H9 (cell line): Measurements from ENCODE around the gene HOXD8. TPM values are rescaled to one million over a fixed set of nuclear protein-coding genes. Genes with fewer than 3 reads are reported as not detected.

Experiments
- DNase-seq: peaks from one replicate; pipeline ENCODE4 v3.0.0-alpha.2; 2017
- H2AFZ ChIP-seq: one replicate; pipeline ENCODE4 v1.6.1; 2013; ENCODE audit warnings: mild to moderate bottlenecking, low read length, control low read depth, moderate library complexity
- H2AK5ac ChIP-seq: 2 replicates; pipeline ENCODE4 v1.6.1; 2013; ENCODE audit warnings: low read length, control low read depth, mixed read lengths; ENCODE audit not compliant: insufficient read length
- H2BK120ac ChIP-seq: one replicate; pipeline ENCODE4 v1.6.1; 2013; ENCODE audit warnings: low read depth, mild to moderate bottlenecking, low read length, control low read depth, inconsistent platforms; ENCODE audit not compliant: poor library complexity, severe bottlenecking
- H2BK12ac ChIP-seq: 2 replicates; pipeline ENCODE4 v1.6.1; 2013; ENCODE audit warnings: low read length, control low read depth, mixed read lengths, low read depth; ENCODE audit not compliant: insufficient read length
- H2BK15ac ChIP-seq: 2 replicates; pipeline ENCODE4 v1.6.1; 2013; ENCODE audit warnings: low read depth, low read length, control low read depth
- H2BK20ac ChIP-seq: one replicate; pipeline ENCODE4 v1.6.1; 2013; ENCODE audit warnings: low read depth, mild to moderate bottlenecking, low read length, control low read depth, inconsistent platforms; ENCODE audit not compliant: poor library complexity, severe bottlenecking
- H2BK5ac ChIP-seq: 2 replicates; pipeline ENCODE4 v1.6.1; 2013; ENCODE audit warnings: low read length, control low read depth, mixed read lengths; ENCODE audit not compliant: insufficient read length
- H3K14ac ChIP-seq: 2 replicates; pipeline ENCODE4 v1.6.1; 2013; ENCODE audit warnings: low read length, control low read depth; ENCODE audit not compliant: insufficient read depth
- H3K18ac ChIP-seq: 2 replicates; pipeline ENCODE4 v1.6.1; 2013; ENCODE audit warnings: low read depth, mild to moderate bottlenecking, mixed read lengths, low read length, control low read depth; ENCODE audit not compliant: insufficient read length
- H3K23ac ChIP-seq: 2 replicates; pipeline ENCODE4 v1.6.1; 2013; ENCODE audit warnings: low read length, control low read depth, mixed read lengths, low read depth; ENCODE audit not compliant: insufficient read length
- H3K23me2 ChIP-seq: 2 replicates; pipeline ENCODE4 v1.6.1; 2013; ENCODE audit warnings: low read depth, mild to moderate bottlenecking, mixed read lengths, low read length, control low read depth; ENCODE audit not compliant: insufficient read length, poor library complexity, severe bottlenecking
- H3K27ac ChIP-seq: 2 replicates; pipeline ENCODE4 v1.5.1; 2013; ENCODE audit warnings: low read length, control low read depth, mixed read lengths, low read depth; ENCODE audit not compliant: insufficient read length
- H3K27me3 ChIP-seq: 2 replicates; pipeline ENCODE4 v1.6.1; 2013; ENCODE audit warnings: low read length, control low read depth, inconsistent platforms; ENCODE audit not compliant: insufficient read depth
- H3K4ac ChIP-seq: 2 replicates; pipeline ENCODE4 v1.6.1; 2013; ENCODE audit warnings: low read depth, mild to moderate bottlenecking, control low read depth, inconsistent platforms, low read length, moderate library complexity
- H3K4me1 ChIP-seq: 2 replicates; pipeline ENCODE4 v1.6.1; 2013; ENCODE audit warnings: low read length, control low read depth, inconsistent platforms; ENCODE audit not compliant: insufficient read depth
- H3K4me2 ChIP-seq: 2 replicates; pipeline ENCODE4 v1.6.1; 2013; ENCODE audit warnings: low read length, control low read depth, mixed read lengths; ENCODE audit not compliant: insufficient read length, insufficient read depth
- H3K56ac ChIP-seq: 2 replicates; pipeline ENCODE4 v1.6.1; 2013; ENCODE audit warnings: low read depth, mild to moderate bottlenecking, mixed read lengths, low read length, control low read depth; ENCODE audit not compliant: insufficient read length
- H3K79me1 ChIP-seq: 2 replicates; pipeline ENCODE4 v1.6.1; 2013; ENCODE audit warnings: low read depth, mild to moderate bottlenecking, moderate library complexity, low read length, control low read depth, inconsistent platforms; ENCODE audit not compliant: insufficient read depth, poor library complexity, severe bottlenecking
- H3K79me2 ChIP-seq: 2 replicates; pipeline ENCODE4 v1.6.1; 2013; ENCODE audit warnings: low read length, control low read depth, inconsistent platforms; ENCODE audit not compliant: insufficient read depth
- H3K9ac ChIP-seq: 2 replicates; pipeline ENCODE4 v1.6.1; 2013; ENCODE audit warnings: low read length, control low read depth, mixed read lengths; ENCODE audit not compliant: insufficient read length; ENCODE audit errors: extremely low read depth
- H3K9me3 ChIP-seq: one replicate; pipeline ENCODE4 v1.6.1; 2013; ENCODE audit warnings: low read depth, low read length, inconsistent platforms; ENCODE audit not compliant: control insufficient read depth
- H3T11ph ChIP-seq: one replicate; pipeline ENCODE4 v1.6.1; 2013; ENCODE audit warnings: mild to moderate bottlenecking, low read length, control low read depth, inconsistent platforms
- H4K20me1 ChIP-seq: one replicate; pipeline ENCODE4 v1.6.1; 2013; ENCODE audit not compliant: control insufficient read depth, insufficient read length, insufficient read depth
- H4K5ac ChIP-seq: 2 replicates; pipeline ENCODE4 v1.6.1; 2013; ENCODE audit warnings: low read depth, mild to moderate bottlenecking, mixed read lengths, low read length, control low read depth; ENCODE audit not compliant: insufficient read length
- H4K8ac ChIP-seq: replicated peaks from 2 replicates; pipeline ENCODE4 v1.6.1; 2013; ENCODE audit warnings: low read length, control low read depth, mixed read lengths, low read depth; ENCODE audit not compliant: insufficient read length
- H4K91ac ChIP-seq: 2 replicates; pipeline ENCODE4 v1.6.1; 2013; ENCODE audit warnings: low read depth, mild to moderate bottlenecking, moderate library complexity, mixed read lengths, low read length, control low read depth; ENCODE audit not compliant: insufficient read length
- H3K27ac Mint-ChIP-seq, 3 experiments: 2 replicates in 2 of 3; 3 replicates in 1 of 3; pipeline ENCODE4 v1.8.0; 2020 to 2021; ENCODE audit warnings: mixed read lengths in 3 of 3, mild to moderate bottlenecking in 1 of 3, moderate library complexity in 1 of 3
- H3K27me3 Mint-ChIP-seq: 2 replicates; pipeline ENCODE4 v1.8.0; 2021; ENCODE audit warnings: low read depth, mild to moderate bottlenecking, moderate library complexity, mixed read lengths
- H3K36me3 Mint-ChIP-seq, 3 experiments: 2 replicates in 2 of 3; 3 replicates in 1 of 3; pipeline ENCODE4 v1.8.0; 2020 to 2021; ENCODE audit warnings: low read depth in 3 of 3, mixed read lengths in 3 of 3; ENCODE audit not compliant: insufficient read depth in 1 of 3
- H3K4me1 Mint-ChIP-seq, 2 experiments: 2 replicates each; pipeline ENCODE4 v1.8.0; 2020; ENCODE audit warnings: mixed read lengths in 2 of 2
- H3K4me3 Mint-ChIP-seq, 2 experiments: 2 replicates in 1 of 2; 3 replicates in 1 of 2; pipeline ENCODE4 v1.8.0; 2020 to 2021; ENCODE audit warnings: mild to moderate bottlenecking in 2 of 2, mixed read lengths in 2 of 2, moderate library complexity in 1 of 2
- H3K9me3 Mint-ChIP-seq, 2 experiments: 2 replicates in 1 of 2; 3 replicates in 1 of 2; pipeline ENCODE4 v1.8.0; 2020; ENCODE audit warnings: mild to moderate bottlenecking in 2 of 2, mixed read lengths in 2 of 2, moderate library complexity in 1 of 2
- WGBS: extraction: QIAGEN DNeasy Blood & Tissue Kit; methylation state at CpG from one replicate; pipeline ENCODE4 v1.1.7; 2013; ENCODE audit warnings: missing lambda C conversion rate, low lambda C conversion rate, mixed read lengths; ENCODE audit not compliant: insufficient read length; ENCODE audit errors: extremely low coverage; 5-methylcytosine and 5-hydroxymethylcytosine counted together
- total RNA-seq: library from RNA; stranded (reverse); gene quantifications from 2 replicates; pipeline ENCODE4 v1.2.1, GENCODE V29; 2021
- TF ChIP-seq, protein P1 (sequence below): fragments of 200-600 bp; sonication (generic); conservative IDR thresholded peaks from 3 replicates; pipeline ENCODE4 v1.8.0; 2021; ENCODE audit warnings: antibody characterized with exemption, mild to moderate bottlenecking

Gene HOXD8
- total RNA-seq, 1 experiment from 2014 or later = not detected

- Mint-ChIP-seq H3K36me3 (peaks cover 0 to 3% (median 0%) of the 10 kb centered on the region in 3 experiments; a peak in 2 of 7 replicates), H3K9me3 (peaks cover 9 to 19% of the 10 kb centered on the region in 2 experiments), H3K27me3 (peaks cover 98% of the 10 kb centered on the region), H3K4me1 (peaks cover 0 to 20% of the 10 kb centered on the region in 2 experiments; a peak in 2 of 4 replicates), H3K4me3 (no peak overlapping the region; a peak in 1 of 5 replicates), H3K27ac (peak overlapping the region in 1 of 3 experiments; percentile 80; a peak in 1 of 7 replicates)
- H2BK5ac ChIP-seq = no peak overlapping the region
- TF ChIP-seq, protein P1, sequence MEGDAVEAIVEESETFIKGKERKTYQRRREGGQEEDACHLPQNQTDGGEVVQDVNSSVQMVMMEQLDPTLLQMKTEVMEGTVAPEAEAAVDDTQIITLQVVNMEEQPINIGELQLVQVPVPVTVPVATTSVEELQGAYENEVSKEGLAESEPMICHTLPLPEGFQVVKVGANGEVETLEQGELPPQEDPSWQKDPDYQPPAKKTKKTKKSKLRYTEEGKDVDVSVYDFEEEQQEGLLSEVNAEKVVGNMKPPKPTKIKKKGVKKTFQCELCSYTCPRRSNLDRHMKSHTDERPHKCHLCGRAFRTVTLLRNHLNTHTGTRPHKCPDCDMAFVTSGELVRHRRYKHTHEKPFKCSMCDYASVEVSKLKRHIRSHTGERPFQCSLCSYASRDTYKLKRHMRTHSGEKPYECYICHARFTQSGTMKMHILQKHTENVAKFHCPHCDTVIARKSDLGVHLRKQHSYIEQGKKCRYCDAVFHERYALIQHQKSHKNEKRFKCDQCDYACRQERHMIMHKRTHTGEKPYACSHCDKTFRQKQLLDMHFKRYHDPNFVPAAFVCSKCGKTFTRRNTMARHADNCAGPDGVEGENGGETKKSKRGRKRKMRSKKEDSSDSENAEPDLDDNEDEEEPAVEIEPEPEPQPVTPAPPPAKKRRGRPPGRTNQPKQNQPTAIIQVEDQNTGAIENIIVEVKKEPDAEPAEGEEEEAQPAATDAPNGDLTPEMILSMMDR = no peak
- no peak overlapping the region for H3K27ac ChIP-seq
- H3K27me3 ChIP-seq = peaks cover 98% of the 10 kb centered on the region
- H3K4me1 ChIP-seq = no peaks in the 10 kb centered on the region
- peak; percentile 33 for DNase-seq
- H3K18ac ChIP-seq = no peak overlapping the region
- H3K4me2 ChIP-seq = no peak overlapping the region
- H3T11ph ChIP-seq = no peak overlapping the region
- H3K9ac ChIP-seq = no peak overlapping the region
- no CpG with 5 or more reads among the region's 40 CpGs for WGBS
- no peak overlapping the region for H2AFZ ChIP-seq
- no peak overlapping the region for H4K8ac ChIP-seq
- no peak overlapping the region for H2AK5ac ChIP-seq
- H4K20me1 ChIP-seq = no peaks in the 10 kb centered on the region
- no peak overlapping the region for H3K56ac ChIP-seq
- H3K23me2 ChIP-seq = no peaks in the 10 kb centered on the region
- H4K91ac ChIP-seq = no peak overlapping the region
- no peak overlapping the region for H3K14ac ChIP-seq
- H2BK120ac ChIP-seq = no peak overlapping the region
- H2BK15ac ChIP-seq = no peak overlapping the region
- H3K4ac ChIP-seq = no peak overlapping the region
- H3K79me2 ChIP-seq = no peaks in the 10 kb centered on the region
- H3K23ac ChIP-seq = no peak overlapping the region
- no peak overlapping the region for H2BK12ac ChIP-seq
- no peak overlapping the region for H4K5ac ChIP-seq
- H3K79me1 ChIP-seq = no peaks in the 10 kb centered on the region
- H3K9me3 ChIP-seq = no peaks in the 10 kb centered on the region
- H2BK20ac ChIP-seq = no peak overlapping the region
Observed at GRCh38 chr2:176112375-176113302, 16.9 kb upstream of the HOXD8 start.
